ENCODE data around the gene HORMAD2.

Gene HORMAD2

DNA sequence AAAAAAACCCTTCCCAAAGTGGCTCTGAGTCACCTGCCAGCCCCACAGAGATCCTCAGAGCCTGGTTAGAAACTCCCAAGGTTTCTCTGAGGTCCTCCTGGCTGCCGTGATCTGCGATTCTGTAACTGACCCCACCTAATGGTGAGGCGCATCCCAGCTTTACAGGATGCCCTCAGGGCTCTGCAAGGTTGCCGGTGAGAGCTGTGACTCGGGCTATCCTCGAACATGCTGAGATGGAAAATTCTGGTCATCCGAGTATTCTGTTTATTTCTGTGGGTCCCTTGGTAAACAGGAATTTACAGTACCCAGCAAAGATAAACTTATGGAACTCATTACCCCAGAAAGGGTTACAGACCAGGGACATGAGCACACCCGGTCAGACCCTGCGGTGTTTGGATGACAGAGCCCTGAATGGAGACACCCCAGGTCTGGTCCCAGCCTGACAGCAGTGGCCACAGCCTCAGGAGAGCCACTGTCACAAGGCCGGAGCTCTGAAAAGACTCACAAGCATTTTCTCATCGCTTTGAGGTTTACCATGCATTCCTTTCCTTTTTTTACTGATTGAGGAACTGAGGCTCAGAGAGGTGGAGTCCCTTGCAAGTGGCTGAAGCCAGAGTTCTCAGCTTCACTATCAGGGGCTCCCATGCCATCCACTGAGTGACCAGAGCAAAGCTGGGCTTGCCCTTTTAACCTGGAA, 144.0 kb downstream of the HORMAD2 start:
- no peak for DNase-seq (ENCODE audit: low read depth in 1 of 2, low spot score in 1 of 2)

DNA sequence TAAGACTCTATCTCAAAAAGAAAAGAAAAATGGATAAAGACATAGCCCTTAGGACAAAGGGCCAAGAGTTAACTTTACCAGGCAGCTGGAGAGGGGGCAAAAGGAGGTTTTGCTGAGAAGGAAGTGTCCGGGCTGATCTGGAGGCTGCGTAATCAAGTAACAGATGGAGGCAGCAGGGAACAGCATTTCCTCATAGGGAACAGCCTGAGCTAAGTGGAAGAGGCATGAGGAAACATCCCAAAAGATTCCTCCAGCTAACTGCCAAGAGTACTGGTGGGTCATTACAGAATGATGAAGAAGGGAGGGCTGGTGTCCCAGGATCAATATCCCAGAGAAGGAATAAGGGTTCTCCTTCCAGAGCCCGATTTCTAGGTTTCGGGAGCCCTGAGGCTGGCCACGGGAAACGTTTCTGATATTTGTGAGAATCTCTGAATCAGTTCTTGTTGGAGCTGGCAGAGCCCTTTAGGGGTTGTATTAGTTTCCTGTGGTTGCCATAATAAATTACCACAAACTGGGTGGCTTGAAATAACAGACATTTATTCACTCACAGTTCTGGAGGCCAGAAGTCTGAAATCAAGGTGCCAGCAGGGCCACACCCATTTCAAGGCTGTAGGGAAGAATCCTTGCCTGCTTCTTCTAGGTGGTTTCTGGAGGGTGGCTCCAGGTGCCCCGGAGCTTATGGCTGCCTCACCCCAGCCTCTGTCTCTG, 145.1 kb downstream of the HORMAD2 start:
- no peak for DNase-seq (ENCODE audit: low read depth in 1 of 2, low spot score in 1 of 2)

DNA sequence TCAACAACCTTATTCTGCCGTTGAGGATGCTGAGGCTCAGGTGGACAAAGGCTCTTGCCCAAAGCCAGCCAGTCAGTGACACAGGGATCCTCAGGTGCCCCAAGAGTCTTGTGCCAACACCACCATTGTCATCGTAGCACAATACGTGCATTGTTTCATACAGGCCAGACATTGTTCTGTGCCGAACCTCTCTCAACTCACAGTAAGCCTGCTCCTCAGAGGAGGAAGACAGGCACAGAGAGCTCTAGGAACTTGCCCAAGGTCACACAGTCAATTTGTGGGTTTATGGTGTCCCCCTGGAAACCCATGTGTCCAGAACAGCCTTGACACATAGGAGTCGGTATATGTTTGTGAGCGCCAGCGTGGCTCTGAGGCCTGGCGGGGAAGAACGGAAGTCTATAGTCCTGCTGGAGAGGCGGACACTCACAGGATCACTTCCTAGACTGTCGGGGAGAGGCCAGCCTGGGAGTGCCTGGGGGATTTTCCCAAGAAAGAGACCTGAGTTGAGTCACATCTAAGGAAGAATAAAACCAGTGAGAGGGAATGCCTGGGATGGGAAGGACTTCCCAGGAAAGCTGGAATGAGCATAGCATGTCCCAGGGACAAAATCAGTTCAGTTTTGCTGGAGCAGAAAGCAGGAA, 146.0 kb downstream of the HORMAD2 start:
- no peak for DNase-seq (ENCODE audit: low read depth in 1 of 2, low spot score in 1 of 2)
